ENCODE results near the gene NUP210.

The NUP210 gene

GRCh38 chr3:13359916-13360315, 60.2 kb downstream of the NUP210 start:
- TF ChIP-seq CTCF (IDR thresholded peaks at IDR 0.05; ENCODE audit: extremely low read depth, missing control alignments): no peak
- no peak for DNase-seq (ENCODE audit: low spot score)

- no peak for DNase-seq (ENCODE audit: low spot score)
- no peak for TF ChIP-seq CTCF (IDR thresholded peaks at IDR 0.05; ENCODE audit: extremely low read depth, missing control alignments)
These were observed 61.5 kb downstream of the NUP210 start for GRCh38 chr3:13358643-13359042.

- DNase-seq (ENCODE audit: low spot score): no peak
- TF ChIP-seq CTCF (IDR thresholded peaks at IDR 0.05; ENCODE audit: extremely low read depth, missing control alignments): no peak
These were observed 62.1 kb downstream of the NUP210 start for GRCh38 chr3:13358051-13358450.

- TF ChIP-seq CTCF (IDR thresholded peaks at IDR 0.05; ENCODE audit: extremely low read depth, missing control alignments): no peak
- no peak for DNase-seq (ENCODE audit: low spot score)
These were observed 63.0 kb downstream of the NUP210 start for GRCh38 chr3:13357074-13357473.

- TF ChIP-seq CTCF (IDR thresholded peaks at IDR 0.05; ENCODE audit: extremely low read depth, missing control alignments): peak; percentile 2
- DNase-seq (ENCODE audit: low spot score): no peak
These were observed 66.1 kb downstream of the NUP210 start for GRCh38 chr3:13353936-13354542.

DNA sequence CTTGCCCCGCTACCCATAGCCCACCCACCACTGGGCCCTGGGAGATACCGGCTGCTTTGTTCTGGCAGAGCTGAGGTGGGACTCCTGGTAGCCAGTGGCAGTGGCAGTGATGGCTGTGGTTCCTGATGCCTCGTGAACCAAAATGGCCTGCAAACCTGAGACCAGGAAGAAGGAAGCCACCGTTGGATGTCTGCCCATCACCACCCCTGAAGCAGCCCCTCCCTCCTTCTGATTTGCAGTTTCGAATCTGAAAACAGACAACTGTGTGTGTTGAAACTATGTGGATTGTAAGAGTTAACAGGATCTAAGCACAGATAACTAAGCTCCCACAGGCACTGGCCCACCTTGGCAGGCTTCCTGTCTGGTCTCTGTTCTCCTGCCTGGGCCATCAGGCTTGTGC, 66.6 kb downstream of the NUP210 start:
- DNase-seq (ENCODE audit: low spot score): no peak
- TF ChIP-seq CTCF (IDR thresholded peaks at IDR 0.05; ENCODE audit: extremely low read depth, missing control alignments): no peak

DNA sequence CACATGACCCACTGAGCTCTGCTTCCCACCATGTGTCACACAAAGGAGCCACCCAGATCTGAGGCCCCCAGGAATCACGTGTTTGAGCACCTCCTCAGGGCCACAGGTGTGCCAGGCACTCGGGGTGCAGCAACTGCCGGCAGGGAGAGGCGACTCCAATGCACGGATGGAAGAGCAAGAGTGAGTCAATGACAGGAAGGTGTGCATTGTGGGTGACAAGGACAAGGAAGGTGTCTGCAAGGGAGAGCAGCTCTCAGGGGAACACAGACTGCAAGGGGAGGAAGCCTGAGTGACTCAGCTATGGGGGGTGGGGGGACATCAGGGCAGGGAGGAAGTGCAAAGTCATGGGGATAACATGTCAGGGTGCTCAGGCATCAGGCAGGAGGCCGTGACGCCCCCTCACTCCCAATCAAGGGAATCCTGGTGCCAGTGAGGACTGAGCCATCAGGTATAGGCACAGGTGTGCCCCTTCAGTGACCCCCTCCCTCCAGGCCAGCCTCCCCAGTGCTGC, 67.4 kb downstream of the NUP210 start:
- DNase-seq (ENCODE audit: low spot score): no peak
- no peak for TF ChIP-seq CTCF (IDR thresholded peaks at IDR 0.05; ENCODE audit: extremely low read depth, missing control alignments)
